Measurements from ENCODE around the gene DCST1.

DNA sequence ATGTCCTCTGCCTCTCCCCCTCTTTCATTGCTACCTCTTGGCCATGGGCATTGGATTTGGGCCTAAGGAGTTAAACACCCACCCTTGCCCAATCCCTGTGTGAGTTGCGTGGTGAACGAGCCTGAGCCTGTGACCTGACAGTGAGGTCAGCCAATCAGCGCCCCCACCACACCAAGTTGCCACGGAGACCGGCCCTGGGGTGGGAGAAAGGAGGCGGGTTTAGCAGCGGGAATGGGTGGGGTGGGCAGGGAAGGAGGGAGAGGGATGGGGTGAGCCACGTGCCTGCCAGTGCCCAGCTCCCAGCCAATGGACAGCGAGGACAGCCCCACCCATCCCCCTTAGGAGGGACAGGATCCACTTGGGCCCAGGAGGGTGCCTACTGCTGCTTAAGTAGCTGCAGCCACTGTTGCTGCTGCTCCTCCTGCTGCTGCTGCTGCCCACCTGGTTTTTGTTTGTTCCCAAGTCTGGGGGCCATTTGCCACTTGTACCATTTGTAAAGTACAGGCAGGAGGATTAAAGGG lies 21.5 kb upstream of the DCST1 start:
- TF ChIP-seq, protein P1, sequence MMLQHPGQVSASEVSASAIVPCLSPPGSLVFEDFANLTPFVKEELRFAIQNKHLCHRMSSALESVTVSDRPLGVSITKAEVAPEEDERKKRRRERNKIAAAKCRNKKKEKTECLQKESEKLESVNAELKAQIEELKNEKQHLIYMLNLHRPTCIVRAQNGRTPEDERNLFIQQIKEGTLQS (CRISPR knock-in tag; conservative IDR thresholded peaks at IDR 0.05): no peak
- TF ChIP-seq, protein P2, sequence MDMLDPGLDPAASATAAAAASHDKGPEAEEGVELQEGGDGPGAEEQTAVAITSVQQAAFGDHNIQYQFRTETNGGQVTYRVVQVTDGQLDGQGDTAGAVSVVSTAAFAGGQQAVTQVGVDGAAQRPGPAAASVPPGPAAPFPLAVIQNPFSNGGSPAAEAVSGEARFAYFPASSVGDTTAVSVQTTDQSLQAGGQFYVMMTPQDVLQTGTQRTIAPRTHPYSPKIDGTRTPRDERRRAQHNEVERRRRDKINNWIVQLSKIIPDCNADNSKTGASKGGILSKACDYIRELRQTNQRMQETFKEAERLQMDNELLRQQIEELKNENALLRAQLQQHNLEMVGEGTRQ (CRISPR knock-in tag; IDR thresholded peaks at IDR 0.05): peak; percentile 93
